GM18502 (cell line): ENCODE measurements around the gene LRRC15.

Experiments used
- ATAC-seq: cut with Tn5 transposase; IDR thresholded peaks from one replicate; pipeline ENCODE4 v1.9.1; 2021; ENCODE audit warnings: mild to moderate bottlenecking; ENCODE audit not compliant: unreplicated experiment, poor library complexity

The LRRC15 gene

GRCh38 chr3:194365526-194365925 is 4.0 kb downstream of the LRRC15 start:
- ATAC-seq, result no peak

GRCh38 chr3:194364652-194365434 is 4.7 kb downstream of the LRRC15 start:
- no peak for ATAC-seq

- ATAC-seq, result no peak
These were observed 5.3 kb downstream of the LRRC15 start for GRCh38 chr3:194364314-194364651.

GRCh38 chr3:194360568-194360967 is 9.0 kb downstream of the LRRC15 start:
- ATAC-seq, result no peak

GRCh38 chr3:194357681-194358080 is 11.9 kb downstream of the LRRC15 start:
- ATAC-seq, result no peak

- ATAC-seq, result no peak
These were observed 14.2 kb downstream of the LRRC15 start for GRCh38 chr3:194355379-194355778.

- ATAC-seq, result no peak
These were observed 15.2 kb downstream of the LRRC15 start for GRCh38 chr3:194354315-194354714.

GRCh38 chr3:194352667-194353246 is 16.8 kb downstream of the LRRC15 start:
- no peak for ATAC-seq

- no peak for ATAC-seq
These were observed 17.5 kb downstream of the LRRC15 start for GRCh38 chr3:194351952-194352536.

- no peak for ATAC-seq
These were observed 18.4 kb downstream of the LRRC15 start, which contains the start of gene CPN2 for GRCh38 chr3:194351080-194351672. TSS of gene CPN2 (minus strand) at chr3:194351328. CDS start at chr3:194342702, 8,626 bp downstream.

- no peak for ATAC-seq
These were observed 18.8 kb downstream of the LRRC15 start for GRCh38 chr3:194350726-194351071.

- no peak for ATAC-seq
These were observed 21.2 kb downstream of the LRRC15 start for GRCh38 chr3:194348354-194348753.

GRCh38 chr3:194346621-194347020 is 22.9 kb downstream of the LRRC15 start:
- ATAC-seq, result no peak

GRCh38 chr3:194346035-194346434 is 23.5 kb downstream of the LRRC15 start:
- ATAC-seq, result no peak

- no peak for ATAC-seq
These were observed 25.5 kb downstream of the LRRC15 start for GRCh38 chr3:194344012-194344411.

- no peak for ATAC-seq
These were observed 26.0 kb downstream of the LRRC15 start for GRCh38 chr3:194343561-194343893.

GRCh38 chr3:194342861-194343560 is 26.5 kb downstream of the LRRC15 start:
- no peak for ATAC-seq

- ATAC-seq, result no peak
These were observed 28.7 kb downstream of the LRRC15 start for GRCh38 chr3:194340757-194341400.

GRCh38 chr3:194339840-194340239 is 29.7 kb downstream of the LRRC15 start:
- no peak for ATAC-seq

- ATAC-seq, result no peak
These were observed 30.2 kb downstream of the LRRC15 start for GRCh38 chr3:194339356-194339755.
